T-helper 22 cell (primary cell): ENCODE measurements around the gene EFCAB5.
"Not testable (repeated sequence)": the region's sequence is repeated elsewhere in the genome, so short reads cannot be mapped to it uniquely, and the experiment has no call there.

ENCODE experiments used
- DNase-seq: peaks from one replicate; pipeline ENCODE4 v3.0.0-alpha.2; 2020; ENCODE audit warnings: low read depth

EFCAB5 gene

GRCh38 chr17:30095507-30096244 lies 154.2 kb downstream of the EFCAB5 start:
- no peak for DNase-seq

GRCh38 chr17:30101686-30102390 lies 160.4 kb downstream of the EFCAB5 start:
- no peak for DNase-seq

- no peak for DNase-seq
Observed at GRCh38 chr17:30103921-30104320, 162.5 kb downstream of the EFCAB5 start.

- peak; percentile 34 for DNase-seq
Observed at GRCh38 chr17:30104575-30105339, 163.3 kb downstream of the EFCAB5 start.

- no peak for DNase-seq
Observed at GRCh38 chr17:30112794-30113193, 171.4 kb downstream of the EFCAB5 start.

GRCh38 chr17:30113213-30113612 lies 171.8 kb downstream of the EFCAB5 start:
- no peak for DNase-seq

- no peak for DNase-seq
Observed at GRCh38 chr17:30116345-30116660, 174.9 kb downstream of the EFCAB5 start.

GRCh38 chr17:30116661-30117551 lies 175.5 kb downstream of the EFCAB5 start, which contains the start of gene NSRP1:
Gene NSRP1 (plus strand): TSS chr17:30116816. CDS start chr17:30116844, 28 bp downstream.
- DNase-seq: peak; percentile 80

- no peak for DNase-seq
Observed at GRCh38 chr17:30117675-30118081, 176.2 kb downstream of the EFCAB5 start.

GRCh38 chr17:30118635-30119034 lies 177.2 kb downstream of the EFCAB5 start:
- not testable (repeated sequence) for DNase-seq

- DNase-seq: no peak
Observed at GRCh38 chr17:30124273-30124796, 182.9 kb downstream of the EFCAB5 start.

- DNase-seq: no peak
Observed at GRCh38 chr17:30130121-30130520, 188.7 kb downstream of the EFCAB5 start.

GRCh38 chr17:30132615-30133014 lies 191.2 kb downstream of the EFCAB5 start:
- no peak for DNase-seq

- DNase-seq: no peak
Observed at GRCh38 chr17:30133197-30133596, 191.8 kb downstream of the EFCAB5 start.

GRCh38 chr17:30134551-30134950 lies 193.1 kb downstream of the EFCAB5 start:
- no peak for DNase-seq

GRCh38 chr17:30137158-30137557 lies 195.7 kb downstream of the EFCAB5 start:
- DNase-seq: no peak

- not testable (repeated sequence) for DNase-seq
Observed at GRCh38 chr17:30147860-30148259, 206.4 kb downstream of the EFCAB5 start.

GRCh38 chr17:30148376-30148775 lies 206.9 kb downstream of the EFCAB5 start:
- DNase-seq: no peak

- no peak for DNase-seq
Observed at GRCh38 chr17:30151471-30151870, 210.0 kb downstream of the EFCAB5 start.

- DNase-seq: no peak
Observed at GRCh38 chr17:30153463-30153862, 212.0 kb downstream of the EFCAB5 start.

- no peak for DNase-seq
Observed at GRCh38 chr17:30155389-30155788, 214.0 kb downstream of the EFCAB5 start.
